B cell (primary cell): ENCODE results near the gene MEF2C. TPM values are rescaled to one million over a fixed set of nuclear protein-coding genes. Genes with fewer than 3 reads are reported as not detected.
A peak's percentile ranks its signal among the peaks of the same experiment; 100 is the strongest.

ENCODE experiments used
- ATAC-seq: fragments of 200-7000 bp; cut with Tn5 transposase; one replicate; pipeline ENCODE4 v1.10.0; 2021; ENCODE audit warnings: low read depth, mild to moderate bottlenecking, moderate number of reproducible peaks, moderate library complexity
- CTCF ChIA-PET: fragments of 350-600 bp; sonication (Branson Sonifier 250); formaldehyde crosslinking; loops from one replicate; lab custom pipeline; 2021; ENCODE audit warnings: antibody characterized with exemption, inconsistent platforms; lab: Charles Lee
- POLR2A ChIA-PET: fragments of 350-600 bp; sonication (Branson Sonifier 250); formaldehyde crosslinking; loops from one replicate; lab custom pipeline; 2021; ENCODE audit warnings: antibody characterized with exemption; lab: Charles Lee
- DNase-seq: peaks from one replicate; pipeline ENCODE4 v3.0.0; 2013
- H2AFZ ChIP-seq: 2 replicates; pipeline ENCODE4 v1.6.1; 2012; ENCODE audit warnings: mild to moderate bottlenecking, low read depth, low read length; ENCODE audit not compliant: insufficient read depth, poor library complexity, severe bottlenecking
- H3K27ac ChIP-seq, 2 donors: 1 replicate in 1 of 2; 2 replicates in 1 of 2; pipeline ENCODE4 v1.5.1; 2012 to 2013; ENCODE audit warnings: low read length in 2 of 2, mild to moderate bottlenecking in 2 of 2, moderate library complexity in 1 of 2
- H3K27me3 ChIP-seq, 4 experiments: fragments of 200-600 bp in 1 of 4; sonication (generic) in 1 of 4; replicated peaks in 1 of 4; 1 replicate in 2 of 4; 2 replicates in 2 of 4; pipeline versions ENCODE4 v1.6.1 to v1.7.0; 2013 to 2016; ENCODE audit warnings: low read length in 3 of 4, mild to moderate bottlenecking in 2 of 4, mixed read lengths in 1 of 4, moderate library complexity in 1 of 4; ENCODE audit not compliant: insufficient read depth in 4 of 4, control insufficient read depth in 3 of 4; ENCODE audit errors: control extremely low read depth in 1 of 4
- H3K36me3 ChIP-seq, 2 experiments: replicated peaks in 1 of 2; 1 replicate in 1 of 2; 2 replicates in 1 of 2; pipeline versions ENCODE4 v1.6.1 to v1.7.1; 2013; ENCODE audit warnings: low read length in 1 of 2; ENCODE audit not compliant: insufficient read depth in 2 of 2, control insufficient read depth in 1 of 2; ENCODE audit errors: control extremely low read depth in 1 of 2, extremely low read depth in 1 of 2
- H3K4me1 ChIP-seq, 2 donors: fragments of 200-600 bp in 1 of 2; sonication (generic) in 1 of 2; 1 replicate in 1 of 2; 2 replicates in 1 of 2; pipeline versions ENCODE4 v1.5.1 to v1.6.1; 2013 to 2017; ENCODE audit warnings: low read length in 2 of 2; ENCODE audit not compliant: control insufficient read depth in 2 of 2, insufficient read depth in 2 of 2
- H3K4me2 ChIP-seq: replicated peaks from 2 replicates; pipeline ENCODE3; 2012; ENCODE audit warnings: mild to moderate bottlenecking, low read depth, low read length; ENCODE audit not compliant: poor library complexity, severe bottlenecking
- H3K4me3 ChIP-seq, 5 experiments: fragments of 200-600 bp in 1 of 5; sonication (generic) in 1 of 5; 1 replicate in 3 of 5; 2 replicates in 2 of 5; pipeline versions ENCODE4 v1.5.1 to v1.7.0; 2011 to 2016; ENCODE audit warnings: low read length in 4 of 5, mild to moderate bottlenecking in 4 of 5, low read depth in 2 of 5, control low read depth in 1 of 5, moderate library complexity in 1 of 5; ENCODE audit not compliant: insufficient read depth in 1 of 5; ENCODE audit errors: control extremely low read depth in 1 of 5, extremely low read depth in 1 of 5
- H3K79me2 ChIP-seq: fragments of 200-600 bp; sonication (generic); one replicate; pipeline ENCODE4 v1.6.0; 2016; ENCODE audit warnings: low read length; ENCODE audit not compliant: control insufficient read depth, insufficient read depth
- H3K9ac ChIP-seq: fragments of 200-600 bp; sonication (generic); 2 replicates; pipeline ENCODE4 v1.6.1; 2017; ENCODE audit warnings: mild to moderate bottlenecking, low read length, moderate library complexity
- H3K9me3 ChIP-seq, 3 donors: one replicate each; pipeline versions ENCODE4 v1.6.1 to v1.7.1; 2013; ENCODE audit warnings: low read length in 2 of 3; ENCODE audit not compliant: control insufficient read depth in 2 of 3, insufficient read depth in 1 of 3; ENCODE audit errors: control extremely low read depth in 1 of 3
- H4K20me1 ChIP-seq: 2 replicates; pipeline ENCODE4 v1.6.0; 2012; ENCODE audit warnings: mild to moderate bottlenecking, low read length; ENCODE audit not compliant: insufficient read depth, control insufficient read depth, poor library complexity, severe bottlenecking
- H3K27ac Mint-ChIP-seq: one replicate; pipeline ENCODE4 v1.8.0; 2021; ENCODE audit warnings: mixed read lengths
- H3K27me3 Mint-ChIP-seq: one replicate; pipeline ENCODE4 v1.8.0; 2021; ENCODE audit warnings: mixed read lengths
- H3K4me1 Mint-ChIP-seq: one replicate; pipeline ENCODE4 v1.8.0; 2021; ENCODE audit warnings: mixed read lengths
- H3K4me3 Mint-ChIP-seq: one replicate; pipeline ENCODE4 v1.8.0; 2021; ENCODE audit warnings: mixed read lengths
- H3K9me3 Mint-ChIP-seq: one replicate; pipeline ENCODE4 v1.8.0; 2022; ENCODE audit warnings: mixed read lengths; ENCODE audit not compliant: insufficient read depth
- CTCF ChIP-seq: fragments of 200-600 bp; IDR thresholded peaks from one replicate; pipeline ENCODE4 v1.8.0; 2022; ENCODE audit warnings: antibody characterized with exemption, mild to moderate bottlenecking
- EZH2 ChIP-seq: IDR thresholded peaks from 2 replicates; pipeline ENCODE4 v1.6.1; 2012; ENCODE audit warnings: borderline replicate concordance, low read depth, mild to moderate bottlenecking, moderate library complexity, low read length; ENCODE audit not compliant: insufficient read depth, poor library complexity, severe bottlenecking
- WGBS: methylation state at CpG from one replicate; pipeline ENCODE4 v1.1.5; 2013; ENCODE audit warnings: missing lambda C conversion rate; ENCODE audit not compliant: insufficient coverage; 5-methylcytosine and 5-hydroxymethylcytosine counted together
- intact Hi-C: fragments of 100-400 bp; cut with micrococcal nuclease; formaldehyde crosslinking; loops from one replicate; pipeline ENCODE4 v1.10.0; 2022
- polyA plus RNA-seq: library from polyadenylated mRNA; depleted of rRNA; stranded (reverse); fragments of >200 nt; gene quantifications from 2 replicates; pipeline ENCODE4 v1.2.3, GENCODE V29; 2012
- small RNA-seq: library from RNA; depleted of rRNA; stranded (forward); fragments of <200 nt; gene quantifications from one replicate; pipeline ENCODE3, GENCODE V24; 2012; ENCODE audit warnings: low replicate concordance, low read depth; ENCODE audit not compliant: insufficient read length
- total RNA-seq, 2 donors: library from RNA; stranded (reverse); fragments of 120-200 nt in 1 of 2; gene quantifications; 1 replicate in 1 of 2; 2 replicates in 1 of 2; pipeline versions ENCODE4 v1.2.3 to v1.2.4, GENCODE V29; 2013 to 2022

Gene MEF2C
- total and polyA plus RNA-seq, 2 donors (not counting 1 experiment from before 2014, with no cell fraction given): 97.4 to 354 TPM

- POLR2A ChIA-PET: interaction anchor here (0.6 kb wide), 1 partner anchor 16 kb away, joined by 5 read pairs; no protein-coding TSS in a partner anchor
- Histone ChIP-seq H3K79me2 (no peaks in the 10 kb centered on the region), H3K4me3 (peak overlapping the region in 2 of 5 experiments; percentile 56 to 69), H3K9ac (peak overlapping the region; percentile 63), H3K4me1 (peaks cover 21 to 44% of the 10 kb centered on the region in 2 donors), H4K20me1 (no peaks in the 10 kb centered on the region), H2AFZ (no peak overlapping the region), H3K27ac (no peak overlapping the region), H3K4me2 (peak overlapping the region; percentile 77), H3K27me3 (peaks cover 5 to 98% (median 83%) of the 10 kb centered on the region in 4 experiments), H3K9me3 (peaks cover 13 to 26% (median 23%) of the 10 kb centered on the region in 3 donors), H3K36me3 (no peaks in the 10 kb centered on the region)
- WGBS: 13% methylated on average over 22 of the region's 23 CpGs
- peak; percentile 25 for DNase-seq
- Mint-ChIP-seq H3K27me3 (peaks cover 96% of the 10 kb centered on the region), H3K27ac (peak overlapping the region; percentile 34), H3K9me3 (peaks cover 6% of the 10 kb centered on the region), H3K4me1 (peaks cover 28% of the 10 kb centered on the region), H3K4me3 (peak overlapping the region; percentile 89)
- CTCF ChIA-PET: interaction anchor here (1.3 to 3.0 kb wide), 6 partner anchors 12 to 886 kb away, joined by 3 to 27 read pairs (median 5); no protein-coding TSS in a partner anchor
- no peak for ATAC-seq
- intact Hi-C loops: loop anchor here (1.0 kb wide), 1 partner anchor 8 kb away; no protein-coding TSS in a partner anchor
- no peak for TF ChIP-seq EZH2
- no peak for TF ChIP-seq CTCF
Measured at GRCh38 chr5:88667496-88668201, 215.3 kb downstream of the MEF2C start.

Small RNA genes within 50 kb of the gene (small RNA-seq; reads per million reads assigned to genes)
- gene AC008525.2: not detected
